ENCODE measurements around the gene RAB21. TPM values are rescaled to one million over a fixed set of nuclear protein-coding genes. Genes with fewer than 3 reads are reported as not detected.

Gene RAB21
- total RNA-seq, 1 donor from 2014 or later, result 95.4 TPM

GRCh38 chr12:71731439-71732356, 23.0 kb upstream of the RAB21 start:
- Mint-ChIP-seq H3K27me3 (ENCODE audit: low read depth) (peaks cover 3% of the 10 kb centered on the region), H3K4me3 (ENCODE audit: low read depth) (no peak overlapping the region), H3K36me3 (ENCODE audit: low read depth) (no peaks in the 10 kb centered on the region), H3K9me3 (no peaks in the 10 kb centered on the region), H3K27ac (no peak overlapping the region), H3K4me1 (ENCODE audit: low read depth) (no peaks in the 10 kb centered on the region)
- DNase-seq (ENCODE audit: low spot score), result no peak
- intact Hi-C loops (cut with micrococcal nuclease), result no loop called here

- DNase-seq (ENCODE audit: low spot score), result no peak
- H3K36me3 Mint-ChIP-seq (ENCODE audit: low read depth), result no peaks in the 10 kb centered on the region
- H3K9me3 Mint-ChIP-seq, result no peaks in the 10 kb centered on the region
- intact Hi-C loops (cut with micrococcal nuclease), result no loop called here
- H3K4me1 Mint-ChIP-seq (ENCODE audit: low read depth), result no peaks in the 10 kb centered on the region
- no peak overlapping the region for H3K27ac Mint-ChIP-seq
- H3K4me3 Mint-ChIP-seq (ENCODE audit: low read depth), result no peak overlapping the region
- peaks cover 3% of the 10 kb centered on the region for H3K27me3 Mint-ChIP-seq (ENCODE audit: low read depth)
Observed at GRCh38 chr12:71732357-71732712, 22.3 kb upstream of the RAB21 start.

DNA sequence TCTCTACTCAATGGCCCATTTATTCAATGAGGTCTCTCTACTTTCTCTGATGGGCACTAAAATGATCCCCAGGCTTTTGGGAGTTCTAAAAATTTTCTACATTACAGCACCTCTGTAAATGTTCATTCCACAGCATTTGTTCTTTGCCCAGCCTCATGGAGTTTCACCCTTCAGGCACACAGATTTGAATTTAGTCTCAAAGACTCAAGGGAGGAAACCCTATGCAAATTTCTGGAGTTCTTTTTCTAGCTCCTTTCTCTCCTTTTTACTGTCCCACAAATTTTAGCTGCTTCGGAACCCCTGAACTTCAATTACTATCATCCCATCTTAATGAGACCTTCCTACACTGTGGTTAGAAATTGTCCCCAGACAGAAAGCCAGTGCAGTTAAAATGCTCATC, 17.5 kb upstream of the RAB21 start:
- no peaks in the 10 kb centered on the region for H3K4me1 Mint-ChIP-seq (ENCODE audit: low read depth)
- no peak for DNase-seq (ENCODE audit: low spot score)
- H3K27me3 Mint-ChIP-seq (ENCODE audit: low read depth), result peaks cover 5% of the 10 kb centered on the region
- no peak overlapping the region for H3K27ac Mint-ChIP-seq
- H3K36me3 Mint-ChIP-seq (ENCODE audit: low read depth), result no peaks in the 10 kb centered on the region
- intact Hi-C loops (cut with micrococcal nuclease), result no loop called here
- no peak overlapping the region for H3K4me3 Mint-ChIP-seq (ENCODE audit: low read depth)
- no peaks in the 10 kb centered on the region for H3K9me3 Mint-ChIP-seq

DNA sequence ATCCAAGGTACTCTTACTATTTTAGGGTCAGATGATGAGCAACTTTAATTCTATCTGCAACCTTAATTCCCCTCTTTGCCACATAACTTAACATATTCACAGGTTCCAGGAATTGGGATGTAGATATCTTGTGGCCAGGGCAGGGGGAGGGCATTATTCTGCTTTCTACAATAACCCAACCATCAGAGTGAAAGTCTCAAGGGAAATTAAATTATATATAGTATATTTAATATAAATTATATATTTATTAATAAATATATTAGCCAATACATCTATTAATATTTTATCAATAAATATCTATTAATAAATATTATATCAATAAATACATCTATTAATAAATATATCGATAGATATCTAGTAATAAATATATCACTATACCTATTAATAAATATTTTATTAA, 11.7 kb upstream of the RAB21 start:
- peaks cover 2% of the 10 kb centered on the region for H3K4me1 Mint-ChIP-seq (ENCODE audit: low read depth)
- no peak for DNase-seq (ENCODE audit: low spot score)
- H3K27ac Mint-ChIP-seq, result no peak overlapping the region
- no peaks in the 10 kb centered on the region for H3K9me3 Mint-ChIP-seq
- H3K27me3 Mint-ChIP-seq (ENCODE audit: low read depth), result peaks cover 9% of the 10 kb centered on the region
- H3K36me3 Mint-ChIP-seq (ENCODE audit: low read depth), result no peaks in the 10 kb centered on the region
- intact Hi-C loops (cut with micrococcal nuclease), result no loop called here
- H3K4me3 Mint-ChIP-seq (ENCODE audit: low read depth), result no peak overlapping the region

DNA sequence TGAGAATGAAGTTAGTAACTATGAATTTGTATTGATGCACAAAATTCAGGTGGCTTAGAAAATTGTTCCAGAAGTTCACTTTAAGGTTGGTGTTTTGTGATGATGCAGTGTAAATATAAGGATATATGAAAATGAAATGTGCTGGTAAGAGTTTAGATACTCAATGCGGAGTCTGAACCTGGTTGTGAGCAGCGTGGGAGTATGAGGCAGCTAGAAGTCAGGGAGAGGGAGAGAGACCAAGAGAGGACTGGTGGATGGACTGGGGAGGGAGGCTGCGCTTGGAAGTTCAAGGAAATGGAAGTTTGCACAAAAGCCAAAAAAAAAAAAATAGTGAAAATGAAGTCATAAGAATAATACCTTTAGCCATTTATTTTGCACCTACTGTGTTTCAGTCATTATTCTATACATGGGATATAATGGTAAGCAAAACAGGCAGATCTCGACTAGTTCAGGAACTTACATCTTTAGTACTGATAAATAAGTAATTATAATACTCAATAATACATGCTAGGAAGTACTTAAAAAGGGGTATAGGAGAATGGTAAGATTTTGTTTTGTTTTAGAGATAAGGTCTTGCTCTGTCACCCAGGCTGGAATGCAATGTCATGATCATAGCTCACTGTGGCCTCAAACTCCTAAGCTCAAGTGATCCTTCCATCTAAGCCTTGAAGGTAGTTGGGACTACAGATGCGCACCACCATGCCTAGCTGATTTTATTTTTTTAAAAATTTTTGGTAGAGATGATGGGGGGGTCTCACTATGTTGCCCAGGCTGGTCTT, 10.0 kb upstream of the RAB21 start:
- Mint-ChIP-seq H3K4me1 (ENCODE audit: low read depth) (peaks cover 2% of the 10 kb centered on the region), H3K27ac (no peak overlapping the region), H3K9me3 (no peaks in the 10 kb centered on the region), H3K27me3 (ENCODE audit: low read depth) (peaks cover 19% of the 10 kb centered on the region), H3K36me3 (ENCODE audit: low read depth) (no peaks in the 10 kb centered on the region), H3K4me3 (ENCODE audit: low read depth) (no peak overlapping the region)
- DNase-seq (ENCODE audit: low spot score), result no peak
- intact Hi-C loops (cut with micrococcal nuclease), result loop anchor here (5.0 kb wide), 1 partner anchor 107 kb away; no protein-coding TSS in a partner anchor

DNA sequence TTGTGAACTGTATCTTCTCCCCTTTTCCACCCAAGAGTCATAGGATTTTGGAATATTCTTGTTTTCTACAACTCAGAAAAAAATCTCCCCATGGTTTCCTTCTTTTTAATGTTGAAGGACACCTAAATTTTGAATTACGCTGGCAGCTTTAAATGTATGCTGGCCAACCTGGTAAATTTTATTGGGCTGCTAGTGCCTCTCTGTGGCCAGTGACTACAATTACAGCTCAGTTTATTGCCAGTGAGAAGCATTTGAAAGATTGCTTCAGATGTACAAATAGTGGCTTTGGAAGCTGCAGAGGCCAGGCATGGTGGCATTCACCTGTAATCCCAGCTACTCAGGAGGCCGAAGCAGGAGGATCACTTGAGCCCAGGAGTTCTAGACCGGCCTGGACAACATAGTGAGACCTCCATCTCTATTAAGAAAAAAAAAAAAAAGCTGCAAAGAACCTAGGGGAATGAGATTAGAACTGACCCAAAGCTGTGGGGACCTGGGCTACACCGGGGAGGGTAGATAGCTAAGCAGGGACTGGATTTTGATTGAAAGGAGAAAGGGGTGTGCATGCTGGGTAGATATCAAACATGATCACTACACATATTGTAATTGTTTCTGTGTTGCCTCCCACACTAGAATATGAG, 7.6 kb upstream of the RAB21 start:
- Mint-ChIP-seq H3K9me3 (no peaks in the 10 kb centered on the region), H3K4me1 (ENCODE audit: low read depth) (peaks cover 2% of the 10 kb centered on the region), H3K27me3 (ENCODE audit: low read depth) (peaks cover 39% of the 10 kb centered on the region), H3K4me3 (ENCODE audit: low read depth) (no peak overlapping the region), H3K36me3 (ENCODE audit: low read depth) (no peaks in the 10 kb centered on the region), H3K27ac (no peak overlapping the region)
- intact Hi-C loops (cut with micrococcal nuclease), result loop anchor here (1.0 to 5.0 kb wide), 3 partner anchors 83 to 332 kb away; partner anchors contain the start of gene THAP2
- peak; percentile 26 for DNase-seq (ENCODE audit: low spot score)

GRCh38 chr12:71748081-71748850, 6.4 kb upstream of the RAB21 start:
- Mint-ChIP-seq H3K36me3 (ENCODE audit: low read depth) (no peaks in the 10 kb centered on the region), H3K9me3 (no peaks in the 10 kb centered on the region), H3K4me3 (ENCODE audit: low read depth) (no peak overlapping the region), H3K27me3 (ENCODE audit: low read depth) (peaks cover 40% of the 10 kb centered on the region), H3K27ac (no peak overlapping the region), H3K4me1 (ENCODE audit: low read depth) (peaks cover 2% of the 10 kb centered on the region)
- intact Hi-C loops (cut with micrococcal nuclease), result loop anchor here (5.0 kb wide), 1 partner anchor 111 kb away; no protein-coding TSS in a partner anchor
- no peak for DNase-seq (ENCODE audit: low spot score)

DNA sequence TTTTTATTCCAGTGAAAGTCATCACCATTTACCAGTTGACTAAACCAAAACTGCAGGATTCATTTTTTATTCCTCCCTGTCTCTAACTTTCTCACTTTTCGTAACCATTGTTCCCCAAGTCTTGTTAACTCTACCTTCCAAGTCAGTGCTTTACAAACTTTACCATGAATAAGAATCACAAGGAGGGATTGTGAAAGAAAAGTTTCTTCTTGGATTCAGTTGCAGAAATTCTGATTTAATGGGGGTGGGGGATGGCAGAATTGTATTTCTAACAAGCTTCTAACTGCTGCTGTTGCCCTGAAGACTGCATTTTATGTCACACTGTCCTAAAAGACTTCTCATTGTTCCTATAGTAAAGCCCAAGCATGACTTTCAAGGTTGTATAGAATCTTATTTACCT, 5.0 kb upstream of the RAB21 start:
- no peak for DNase-seq (ENCODE audit: low spot score)
- no peaks in the 10 kb centered on the region for H3K36me3 Mint-ChIP-seq (ENCODE audit: low read depth)
- H3K27ac Mint-ChIP-seq, result no peak overlapping the region
- intact Hi-C loops (cut with micrococcal nuclease), result loop anchor here (5.0 kb wide), 1 partner anchor 112 kb away; no protein-coding TSS in a partner anchor
- H3K4me1 Mint-ChIP-seq (ENCODE audit: low read depth), result peaks cover 9% of the 10 kb centered on the region
- peaks cover 40% of the 10 kb centered on the region for H3K27me3 Mint-ChIP-seq (ENCODE audit: low read depth)
- no peaks in the 10 kb centered on the region for H3K9me3 Mint-ChIP-seq
- H3K4me3 Mint-ChIP-seq (ENCODE audit: low read depth), result no peak overlapping the region

DNA sequence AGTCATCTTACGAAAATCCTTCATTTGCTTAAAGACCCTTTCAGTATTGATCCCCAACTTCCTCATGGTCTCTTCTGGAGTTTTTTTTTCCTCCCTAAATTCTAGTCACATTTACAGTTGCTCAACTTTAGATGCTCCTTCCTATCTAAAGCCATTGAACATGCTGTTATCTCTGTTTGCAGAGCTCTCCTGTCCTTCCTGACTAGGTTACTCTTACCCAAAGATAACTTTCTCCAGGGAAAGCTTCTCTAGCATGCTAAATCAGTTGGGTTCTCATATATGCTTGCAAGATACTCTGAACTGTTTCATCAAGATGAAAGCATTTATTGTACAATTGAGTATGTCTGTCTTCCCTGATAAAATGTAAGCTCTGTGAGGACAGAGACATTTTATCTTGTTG, 1.8 kb upstream of the RAB21 start:
- H3K4me3 Mint-ChIP-seq (ENCODE audit: low read depth), result no peak overlapping the region
- intact Hi-C loops (cut with micrococcal nuclease), result no loop called here
- DNase-seq (ENCODE audit: low spot score), result no peak
- no peaks in the 10 kb centered on the region for H3K9me3 Mint-ChIP-seq
- H3K36me3 Mint-ChIP-seq (ENCODE audit: low read depth), result peaks cover 24% of the 10 kb centered on the region
- peaks cover 35% of the 10 kb centered on the region for H3K27me3 Mint-ChIP-seq (ENCODE audit: low read depth)
- peaks cover 22% of the 10 kb centered on the region for H3K4me1 Mint-ChIP-seq (ENCODE audit: low read depth)
- no peak overlapping the region for H3K27ac Mint-ChIP-seq

GRCh38 chr12:71755146-71755892, 656 bp downstream of the RAB21 start:
- Mint-ChIP-seq H3K4me3 (ENCODE audit: low read depth) (peak overlapping the region; percentile 93), H3K27me3 (ENCODE audit: low read depth) (peaks cover 19% of the 10 kb centered on the region), H3K27ac (peak overlapping the region; percentile 95), H3K9me3 (peaks cover 23% of the 10 kb centered on the region), H3K4me1 (ENCODE audit: low read depth) (peaks cover 22% of the 10 kb centered on the region), H3K36me3 (ENCODE audit: low read depth) (peaks cover 47% of the 10 kb centered on the region)
- DNase-seq (ENCODE audit: low spot score), result no peak
- intact Hi-C loops (cut with micrococcal nuclease), result no loop called here

DNA sequence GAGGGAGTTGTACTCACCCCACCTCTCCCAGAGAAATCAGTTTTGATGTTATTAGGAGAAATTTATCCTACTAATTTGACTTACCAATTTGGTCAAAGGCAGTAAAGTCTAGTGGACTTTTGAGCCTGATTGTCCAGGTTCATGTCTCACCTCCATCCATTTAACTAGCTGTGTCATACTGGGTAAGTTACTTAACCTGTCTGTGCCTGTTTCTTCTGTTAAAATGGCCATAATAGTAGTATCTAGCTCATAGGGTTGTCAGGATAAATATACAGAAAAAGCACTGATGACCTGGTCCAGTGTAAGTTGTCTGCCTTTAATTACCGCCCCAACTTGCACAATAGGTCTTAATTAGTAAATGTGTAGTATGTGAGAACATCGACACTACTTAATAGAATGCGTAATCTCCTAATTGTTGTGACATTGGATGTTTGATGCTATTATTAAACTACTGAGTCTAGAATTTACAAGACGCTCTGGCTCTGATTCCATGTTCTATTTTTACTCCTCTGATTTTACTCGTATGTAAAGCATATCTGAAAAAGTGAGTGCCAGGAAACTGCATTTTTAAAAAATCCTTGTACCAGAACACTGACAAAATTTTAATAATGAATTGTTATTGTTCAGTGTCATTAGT, 1.5 kb downstream of the RAB21 start:
- peaks cover 29% of the 10 kb centered on the region for H3K9me3 Mint-ChIP-seq

More for the DNA sequence above, 1.5 kb downstream of the RAB21 start:
- Mint-ChIP-seq H3K27me3 (ENCODE audit: low read depth) (peaks cover 12% of the 10 kb centered on the region), H3K36me3 (ENCODE audit: low read depth) (peaks cover 56% of the 10 kb centered on the region), H3K4me1 (ENCODE audit: low read depth) (peaks cover 22% of the 10 kb centered on the region), H3K4me3 (ENCODE audit: low read depth) (peak overlapping the region; percentile 93), H3K27ac (peak overlapping the region; percentile 95)
- intact Hi-C loops (cut with micrococcal nuclease), result no loop called here
- no peak for DNase-seq (ENCODE audit: low spot score)
